ENCODE data around the gene ZFP14.
A peak's percentile ranks its signal among the peaks of the same experiment; 100 is the strongest.
"Not testable (repeated sequence)": the region's sequence is repeated elsewhere in the genome, so short reads cannot be mapped to it uniquely, and the experiment has no call there.

The ZFP14 gene

GRCh38 chr19:36309309-36309708, 69.7 kb downstream of the ZFP14 start:
- H3K27ac Mint-ChIP-seq; H3K36me3 Mint-ChIP-seq (ENCODE audit: low read depth); H3K9me3 Mint-ChIP-seq; H3K27me3 Mint-ChIP-seq; H3K4me1 Mint-ChIP-seq (ENCODE audit: low read depth): not testable (repeated sequence)
- H3K4me3 Mint-ChIP-seq: peak overlapping the region; percentile 23

- H3K4me3 Mint-ChIP-seq; H3K9me3 Mint-ChIP-seq; H3K4me1 Mint-ChIP-seq (ENCODE audit: low read depth); H3K27me3 Mint-ChIP-seq; H3K36me3 Mint-ChIP-seq (ENCODE audit: low read depth); H3K27ac Mint-ChIP-seq: not testable (repeated sequence)
Observed at GRCh38 chr19:36292317-36292716, 86.7 kb downstream of the ZFP14 start.
